NCI-H1417 treated with DMSO at 0.1 percent for 48 hours (cell line): ENCODE measurements around the gene TEX14.
A peak's percentile ranks its signal among the peaks of the same experiment; 100 is the strongest.
"Not testable (repeated sequence)": the region's sequence is repeated elsewhere in the genome, so short reads cannot be mapped to it uniquely, and the experiment has no call there.

Experiments
- DNase-seq: peaks from one replicate; lab custom pipeline; 2025; lab: John Stamatoyannopoulos, UW

The TEX14 gene

GRCh38 chr17:58658804-58659713 lies 32.8 kb downstream of the TEX14 start:
- DNase-seq, result peak; percentile 93

- DNase-seq, result not testable (repeated sequence)
Measured at GRCh38 chr17:58657962-58658803, 33.7 kb downstream of the TEX14 start.

- no peak for DNase-seq
Measured at GRCh38 chr17:58648236-58648635, 43.6 kb downstream of the TEX14 start.

GRCh38 chr17:58643147-58643546 lies 48.7 kb downstream of the TEX14 start:
- no peak for DNase-seq

- no peak for DNase-seq
Measured at GRCh38 chr17:58641887-58642311, 49.9 kb downstream of the TEX14 start.

- no peak for DNase-seq
Measured at GRCh38 chr17:58640202-58640601, 51.6 kb downstream of the TEX14 start.

- no peak for DNase-seq
Measured at GRCh38 chr17:58639681-58640080, 52.2 kb downstream of the TEX14 start.

GRCh38 chr17:58637011-58637570 lies 54.8 kb downstream of the TEX14 start:
- no peak for DNase-seq

- DNase-seq, result no peak
Measured at GRCh38 chr17:58632324-58633314, 59.2 kb downstream of the TEX14 start.

- DNase-seq, result peak; percentile 97
Measured at GRCh38 chr17:58631523-58632323, 60.1 kb downstream of the TEX14 start.

- no peak for DNase-seq
Measured at GRCh38 chr17:58630883-58631522, 60.8 kb downstream of the TEX14 start.

- DNase-seq, result no peak
Measured at GRCh38 chr17:58626905-58627304, 64.9 kb downstream of the TEX14 start.

- no peak for DNase-seq
Measured at GRCh38 chr17:58624751-58625150, 67.1 kb downstream of the TEX14 start.

- no peak for DNase-seq
Measured at GRCh38 chr17:58621174-58621573, 70.7 kb downstream of the TEX14 start.

GRCh38 chr17:58618336-58618735 lies 73.5 kb downstream of the TEX14 start:
- DNase-seq, result no peak

GRCh38 chr17:58617563-58617962 lies 74.3 kb downstream of the TEX14 start:
- DNase-seq, result no peak

GRCh38 chr17:58615768-58616659 lies 75.8 kb downstream of the TEX14 start:
- no peak for DNase-seq

- DNase-seq, result no peak
Measured at GRCh38 chr17:58614859-58615459, 76.9 kb downstream of the TEX14 start.
